ENCODE measurements around the gene GRM2.

The GRM2 gene

GRCh38 chr3:51717446-51717845 lies 10.6 kb downstream of the GRM2 start:
- DNase-seq = no peak
- H3K27ac Mint-ChIP-seq = no peak overlapping the region

DNA sequence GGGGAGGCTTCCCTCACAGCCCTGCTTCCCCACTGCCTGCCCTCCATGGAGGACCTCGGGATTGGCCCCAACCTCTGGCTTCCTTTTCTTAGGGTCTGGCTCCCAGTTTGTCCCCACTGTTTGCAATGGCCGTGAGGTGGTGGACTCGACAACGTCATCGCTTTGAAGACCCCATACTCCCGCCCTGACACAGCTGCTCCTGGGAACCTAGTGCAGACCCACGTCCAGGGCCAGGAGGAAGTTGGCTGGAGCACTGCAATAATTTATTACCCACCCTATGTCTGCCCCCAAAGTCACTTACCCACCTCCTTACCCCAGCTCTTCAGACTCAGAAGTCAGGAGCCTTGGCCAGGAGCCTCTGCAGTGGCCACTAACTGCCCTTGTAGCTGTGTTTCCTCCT lies 11.1 kb downstream of the GRM2 start:
- Mint-ChIP-seq H3K9me3 (no peaks in the 10 kb centered on the region), H3K27ac (no peak overlapping the region), H3K4me3 (no peak overlapping the region), H3K27me3 (no peaks in the 10 kb centered on the region), H3K4me1 (peaks cover 8 to 19% of the 10 kb centered on the region in 2 donors), H3K36me3 (peaks cover 0 to 2% of the 10 kb centered on the region in 2 donors)
- ATAC-seq (replicated peaks) = no peak
- no peak for DNase-seq

More at GRCh38 chr3:51717446-51717845, 10.6 kb downstream of the GRM2 start:
- no peaks in the 10 kb centered on the region for H3K9me3 Mint-ChIP-seq
- H3K36me3 Mint-ChIP-seq = peaks cover 0 to 2% of the 10 kb centered on the region in 2 donors
- H3K4me3 Mint-ChIP-seq = no peak overlapping the region
- H3K27me3 Mint-ChIP-seq = no peaks in the 10 kb centered on the region
- H3K4me1 Mint-ChIP-seq = peaks cover 8 to 19% of the 10 kb centered on the region in 2 donors
- ATAC-seq (replicated peaks) = no peak

DNA sequence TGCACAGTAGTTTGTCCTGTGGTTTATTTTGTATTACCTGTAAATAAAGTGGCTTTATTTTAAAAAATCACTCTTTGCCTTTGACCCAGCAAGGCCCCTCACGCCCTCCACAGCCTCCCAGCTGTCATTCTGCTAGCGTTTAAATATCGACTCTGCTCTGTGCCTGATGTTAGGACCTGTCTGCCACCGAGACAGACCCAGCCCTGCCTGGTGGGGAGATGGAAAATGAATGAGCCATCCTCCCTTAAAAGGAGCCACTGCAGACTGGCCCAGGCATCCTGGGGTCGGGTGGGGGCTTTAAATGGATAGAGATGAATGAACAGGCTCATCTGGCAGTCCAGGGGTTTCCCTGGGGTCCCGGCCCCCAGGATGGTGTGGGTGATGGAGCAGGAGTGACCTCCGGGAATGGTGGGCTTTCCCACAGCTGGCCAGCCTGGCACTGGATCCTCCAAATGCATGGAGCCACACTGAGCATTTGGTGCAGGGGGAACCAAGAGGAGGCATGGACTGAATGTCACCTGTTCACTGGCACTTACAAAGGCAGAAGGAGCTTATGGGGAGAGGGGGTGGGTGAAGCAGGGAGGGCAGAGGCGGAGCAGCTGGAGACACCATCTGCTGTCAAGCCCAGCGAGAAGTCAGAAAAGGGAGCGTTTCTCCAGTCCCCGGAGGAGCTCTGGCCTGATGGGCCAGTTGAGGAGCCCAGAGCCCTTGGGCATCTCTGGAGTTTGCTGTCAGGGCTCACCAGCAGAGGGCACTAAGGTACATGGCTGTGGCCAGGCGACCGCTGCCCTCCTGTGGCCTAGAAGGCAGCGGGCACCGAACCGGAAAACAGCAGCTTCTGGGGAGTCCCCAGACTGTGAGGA lies 11.9 kb downstream of the GRM2 start:
- DNase-seq (peak; percentile 64), ATAC-seq (replicated peaks) (peak; percentile 93 to 94)
- H3K27me3 Mint-ChIP-seq = no peaks in the 10 kb centered on the region
- H3K9me3 Mint-ChIP-seq = no peaks in the 10 kb centered on the region
- peaks cover 0 to 2% of the 10 kb centered on the region in 2 donors for H3K36me3 Mint-ChIP-seq
- no peak overlapping the region for H3K27ac Mint-ChIP-seq
- no peak overlapping the region for H3K4me3 Mint-ChIP-seq
- H3K4me1 Mint-ChIP-seq = peaks cover 8 to 19% of the 10 kb centered on the region in 2 donors

DNA sequence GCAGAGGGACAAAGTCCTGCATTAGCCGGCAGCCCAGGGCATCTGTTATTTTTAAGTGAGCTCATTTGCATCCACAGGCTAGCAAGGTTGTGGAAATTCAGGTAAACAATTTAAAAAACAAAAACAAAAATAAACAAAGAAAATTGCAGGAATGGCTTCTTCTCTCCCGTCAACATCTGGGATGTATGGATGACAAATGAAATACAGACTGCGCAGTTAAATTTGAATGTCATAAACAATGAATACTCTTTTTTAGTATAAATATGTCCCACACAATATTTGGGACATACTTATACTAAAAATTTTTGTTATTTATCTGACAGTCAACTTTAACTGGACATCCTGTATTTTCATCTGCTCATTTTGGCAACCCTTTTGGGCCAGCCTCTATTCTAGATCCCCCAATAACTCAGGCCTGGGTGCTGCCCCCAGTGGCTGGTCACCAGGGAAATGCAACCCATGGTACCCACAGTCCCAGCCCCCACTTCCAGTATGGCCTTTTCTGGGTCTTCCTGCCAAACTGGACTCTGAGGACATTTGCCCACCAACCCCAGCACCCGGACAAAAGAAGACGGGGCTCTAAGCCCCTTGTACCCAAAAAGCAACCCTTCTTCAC lies 12.7 kb downstream of the GRM2 start:
- Mint-ChIP-seq H3K4me3 (no peak overlapping the region), H3K27ac (no peak overlapping the region), H3K36me3 (peaks cover 0 to 2% of the 10 kb centered on the region in 2 donors), H3K4me1 (peaks cover 8 to 19% of the 10 kb centered on the region in 2 donors), H3K27me3 (no peaks in the 10 kb centered on the region), H3K9me3 (no peaks in the 10 kb centered on the region)
- ATAC-seq (replicated peaks) (no peak), DNase-seq (no peak)

GRCh38 chr3:51720292-51721061 lies 13.6 kb downstream of the GRM2 start:
- H3K27me3 Mint-ChIP-seq = no peaks in the 10 kb centered on the region
- H3K4me1 Mint-ChIP-seq = peaks cover 8 to 19% of the 10 kb centered on the region in 2 donors
- H3K27ac Mint-ChIP-seq = no peak overlapping the region
- no peaks in the 10 kb centered on the region for H3K9me3 Mint-ChIP-seq
- no peak overlapping the region for H3K4me3 Mint-ChIP-seq
- DNase-seq = no peak
- no peak for ATAC-seq (replicated peaks)
- peaks cover 0 to 2% of the 10 kb centered on the region in 2 donors for H3K36me3 Mint-ChIP-seq

DNA sequence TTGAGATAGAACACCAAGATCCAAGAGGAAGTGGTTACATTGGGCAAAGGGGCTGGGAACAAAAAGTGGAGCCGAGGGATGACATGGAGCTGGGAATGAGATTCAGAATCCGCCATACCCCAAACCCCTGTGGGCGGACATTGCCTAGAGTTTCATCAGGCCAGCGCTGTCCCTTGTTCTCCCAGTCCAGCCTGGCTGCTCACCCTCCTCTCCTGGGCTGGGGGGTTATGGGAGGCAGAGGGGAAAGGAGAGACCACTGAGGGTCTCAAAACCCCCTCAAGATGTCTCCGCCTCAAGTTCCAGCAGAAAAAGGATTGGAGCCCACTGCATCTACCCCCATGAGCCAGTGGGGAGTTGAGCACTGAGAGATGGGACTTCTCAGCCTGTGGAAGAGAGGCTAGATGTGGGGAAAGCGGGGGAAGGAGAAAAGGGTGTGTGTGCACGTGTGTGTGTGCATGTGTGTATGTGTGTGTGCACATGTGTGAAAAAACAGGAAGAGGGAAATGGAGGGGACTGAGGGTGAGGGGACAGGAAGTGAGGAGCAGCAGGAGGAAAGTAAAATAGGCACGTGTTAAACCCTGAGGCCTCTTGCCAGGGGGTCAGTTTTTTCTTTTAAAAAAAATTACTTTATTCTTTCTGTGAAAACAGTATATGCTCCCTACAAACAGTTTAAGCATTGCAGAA lies 14.3 kb downstream of the GRM2 start:
- Mint-ChIP-seq H3K27ac (peak overlapping the region; percentile 72), H3K4me3 (no peak overlapping the region)
- ATAC-seq (replicated peaks) = no peak

DNA sequence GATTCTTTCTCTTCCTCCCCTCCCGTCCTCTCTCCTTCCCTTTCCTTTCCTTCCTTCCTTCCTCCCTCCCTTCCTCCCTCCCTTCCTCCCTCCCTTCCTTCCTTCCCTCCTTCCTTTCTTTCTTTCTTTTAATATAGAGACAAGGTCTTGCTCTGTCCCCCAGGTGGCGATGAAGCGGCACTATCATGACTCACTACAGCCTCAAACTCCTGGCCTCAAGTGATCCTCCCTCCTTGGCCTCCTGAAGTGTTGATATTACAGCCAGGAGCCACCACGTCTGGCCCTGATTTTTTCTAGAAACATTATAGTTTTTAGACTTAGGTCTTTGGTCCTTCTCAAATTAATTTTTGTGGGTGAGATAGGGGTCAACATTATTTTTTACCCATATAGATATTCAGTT lies 15.5 kb downstream of the GRM2 start:
- no peak for ATAC-seq (replicated peaks)
- Mint-ChIP-seq H3K4me3 (no peak overlapping the region), H3K27ac (no peak overlapping the region)

More for the DNA sequence above, 14.3 kb downstream of the GRM2 start:
- H3K4me1 Mint-ChIP-seq = peaks cover 8 to 19% of the 10 kb centered on the region in 2 donors
- H3K36me3 Mint-ChIP-seq = no peaks in the 10 kb centered on the region
- H3K9me3 Mint-ChIP-seq = no peaks in the 10 kb centered on the region
- DNase-seq = no peak
- no peaks in the 10 kb centered on the region for H3K27me3 Mint-ChIP-seq

GRCh38 chr3:51727500-51727899 lies 20.6 kb downstream of the GRM2 start:
- H3K27ac Mint-ChIP-seq = no peak overlapping the region
- ATAC-seq (replicated peaks) = peak; percentile 71 to 90

More for the DNA sequence above, 15.5 kb downstream of the GRM2 start:
- no peaks in the 10 kb centered on the region for H3K36me3 Mint-ChIP-seq
- DNase-seq = no peak
- H3K9me3 Mint-ChIP-seq = no peaks in the 10 kb centered on the region
- H3K4me1 Mint-ChIP-seq = peaks cover 8 to 21% of the 10 kb centered on the region in 2 donors
- H3K27me3 Mint-ChIP-seq = no peaks in the 10 kb centered on the region

DNA sequence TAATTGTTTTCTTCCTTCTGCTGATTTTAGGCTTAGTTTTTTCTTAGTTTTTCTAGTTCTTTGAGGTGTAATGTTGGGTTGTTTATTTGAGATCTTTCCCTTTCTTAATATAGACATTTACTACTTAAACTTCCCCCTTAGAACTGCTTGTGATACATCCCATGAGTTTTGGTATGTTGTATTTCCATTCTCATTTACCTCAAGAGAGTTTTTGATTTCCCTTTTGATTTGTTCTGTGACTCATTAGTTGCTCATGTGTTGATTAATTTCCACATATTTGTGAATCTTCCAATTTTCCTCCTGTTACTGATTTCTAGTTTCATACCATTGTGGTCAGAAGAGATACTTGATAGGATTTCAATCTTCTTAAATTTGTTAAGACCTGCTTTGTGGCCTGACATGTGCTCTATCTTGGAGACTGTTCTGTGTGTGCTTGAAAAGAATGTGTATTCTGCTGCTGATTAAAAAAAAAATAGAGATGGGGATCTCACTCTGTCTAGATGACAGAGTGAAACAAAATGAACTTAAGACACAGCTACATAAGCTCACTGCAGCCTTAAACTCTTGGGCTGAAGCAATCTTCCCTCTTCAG lies 22.3 kb downstream of the GRM2 start:
- no peak overlapping the region for H3K27ac Mint-ChIP-seq
- H3K4me3 Mint-ChIP-seq = no peak overlapping the region
- peaks cover 16 to 20% of the 10 kb centered on the region in 2 donors for H3K4me1 Mint-ChIP-seq
- DNase-seq (no peak), ATAC-seq (replicated peaks) (peak in 1 of 2 donors; percentile 60)
- H3K36me3 Mint-ChIP-seq = no peaks in the 10 kb centered on the region
- peaks cover 0 to 5% of the 10 kb centered on the region in 2 donors for H3K9me3 Mint-ChIP-seq
- peaks cover 0 to 5% of the 10 kb centered on the region in 2 donors for H3K27me3 Mint-ChIP-seq

More at GRCh38 chr3:51727500-51727899, 20.6 kb downstream of the GRM2 start:
- Mint-ChIP-seq H3K27me3 (no peaks in the 10 kb centered on the region), H3K36me3 (no peaks in the 10 kb centered on the region), H3K9me3 (no peaks in the 10 kb centered on the region), H3K4me3 (no peak overlapping the region), H3K4me1 (peaks cover 14 to 20% of the 10 kb centered on the region in 2 donors)
- no peak for DNase-seq

DNA sequence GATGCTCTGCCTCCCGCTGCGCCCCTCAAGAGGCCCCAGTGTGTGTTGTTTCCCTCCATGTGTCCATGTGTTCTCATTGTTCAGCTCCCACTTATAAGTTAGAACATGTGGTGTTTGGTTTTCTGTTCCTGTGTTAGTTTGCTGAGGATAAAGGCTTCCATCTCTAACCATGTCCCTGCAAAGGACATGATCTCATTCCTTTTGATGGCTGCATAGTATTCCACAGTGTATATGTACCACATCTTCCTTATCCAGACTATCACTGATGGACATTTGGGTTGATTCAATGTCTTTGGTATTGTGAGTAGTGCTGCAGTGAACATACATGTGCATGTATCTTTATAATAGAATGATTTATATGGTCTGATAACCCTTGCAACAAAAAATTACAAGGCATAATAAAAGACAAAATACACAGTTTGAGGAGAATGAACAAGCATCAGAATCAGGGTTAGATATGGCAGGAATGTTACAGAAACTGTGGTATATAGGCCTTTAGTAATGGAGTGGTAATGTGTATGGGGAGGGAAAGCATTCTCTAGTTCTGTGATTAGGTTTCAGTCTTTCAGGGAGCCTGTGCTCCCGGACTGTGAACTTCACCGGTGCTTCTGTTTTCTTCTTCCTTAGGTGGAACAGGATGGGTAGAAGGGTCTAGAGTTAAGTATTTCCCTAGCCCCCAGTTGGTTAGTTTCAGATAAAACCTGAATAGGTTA lies 27.1 kb downstream of the GRM2 start:
- Mint-ChIP-seq H3K9me3 (peaks cover 0 to 6% of the 10 kb centered on the region in 2 donors), H3K27ac (no peak overlapping the region), H3K4me1 (peaks cover 12 to 13% of the 10 kb centered on the region in 2 donors), H3K4me3 (no peak overlapping the region), H3K36me3 (no peaks in the 10 kb centered on the region), H3K27me3 (peaks cover 24 to 28% of the 10 kb centered on the region in 2 donors)
- DNase-seq (no peak), ATAC-seq (replicated peaks) (peak in 1 of 2 donors; percentile 47)

GRCh38 chr3:51734572-51734907 lies 27.7 kb downstream of the GRM2 start:
- no peak for DNase-seq

GRCh38 chr3:51735039-51735438 lies 28.2 kb downstream of the GRM2 start:
- Mint-ChIP-seq H3K4me1 (peaks cover 6 to 10% of the 10 kb centered on the region in 2 donors), H3K27ac (no peak overlapping the region), H3K36me3 (no peaks in the 10 kb centered on the region), H3K27me3 (peaks cover 24 to 32% of the 10 kb centered on the region in 2 donors), H3K9me3 (peaks cover 0 to 6% of the 10 kb centered on the region in 2 donors), H3K4me3 (no peak overlapping the region)
- ATAC-seq (replicated peaks) (no peak), DNase-seq (no peak)

More at GRCh38 chr3:51734572-51734907, 27.7 kb downstream of the GRM2 start:
- no peaks in the 10 kb centered on the region for H3K36me3 Mint-ChIP-seq
- H3K4me3 Mint-ChIP-seq = no peak overlapping the region
- H3K4me1 Mint-ChIP-seq = peaks cover 9 to 10% of the 10 kb centered on the region in 2 donors
- peak; percentile 65 to 72 for ATAC-seq (replicated peaks)
- peaks cover 24 to 32% of the 10 kb centered on the region in 2 donors for H3K27me3 Mint-ChIP-seq
- no peak overlapping the region for H3K27ac Mint-ChIP-seq
- H3K9me3 Mint-ChIP-seq = peaks cover 0 to 6% of the 10 kb centered on the region in 2 donors

GRCh38 chr3:51735950-51736349 lies 29.1 kb downstream of the GRM2 start:
- DNase-seq (no peak), ATAC-seq (replicated peaks) (no peak)
- H3K4me3 Mint-ChIP-seq = no peak overlapping the region

More at GRCh38 chr3:51735950-51736349, 29.1 kb downstream of the GRM2 start:
- Mint-ChIP-seq H3K27me3 (peaks cover 31 to 32% of the 10 kb centered on the region in 2 donors), H3K36me3 (no peaks in the 10 kb centered on the region), H3K27ac (no peak overlapping the region), H3K4me1 (peaks cover 6 to 10% of the 10 kb centered on the region in 2 donors), H3K9me3 (peaks cover 0 to 6% of the 10 kb centered on the region in 2 donors)
